GM18520 (cell line): ENCODE results near the gene EREG.
"Not testable (repeated sequence)": the region's sequence is repeated elsewhere in the genome, so short reads cannot be mapped to it uniquely, and the experiment has no call there.

Experiments
- ATAC-seq: cut with Tn5 transposase; IDR thresholded peaks from one replicate; pipeline ENCODE4 v1.9.1; 2021; ENCODE audit not compliant: unreplicated experiment

Gene EREG

DNA sequence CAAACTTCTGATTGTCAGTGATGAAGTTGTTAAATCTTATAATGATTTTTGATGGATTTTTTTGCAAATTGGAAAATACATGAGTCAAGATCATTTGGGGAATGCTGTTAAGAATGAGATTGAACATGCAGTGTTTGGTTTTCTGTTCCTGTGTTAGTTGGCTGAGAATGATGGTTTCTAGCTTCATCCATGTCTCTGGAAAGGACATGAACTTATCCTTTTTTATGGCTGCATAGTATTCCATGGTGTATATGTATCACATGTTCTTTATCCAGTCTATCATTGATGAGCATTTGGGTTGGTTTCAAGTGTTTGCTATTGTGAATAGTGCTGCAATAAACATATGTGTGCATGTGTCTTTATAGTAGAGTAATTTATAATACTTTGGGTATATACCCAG is 24.5 kb upstream of the EREG start:
- not testable (repeated sequence) for ATAC-seq

DNA sequence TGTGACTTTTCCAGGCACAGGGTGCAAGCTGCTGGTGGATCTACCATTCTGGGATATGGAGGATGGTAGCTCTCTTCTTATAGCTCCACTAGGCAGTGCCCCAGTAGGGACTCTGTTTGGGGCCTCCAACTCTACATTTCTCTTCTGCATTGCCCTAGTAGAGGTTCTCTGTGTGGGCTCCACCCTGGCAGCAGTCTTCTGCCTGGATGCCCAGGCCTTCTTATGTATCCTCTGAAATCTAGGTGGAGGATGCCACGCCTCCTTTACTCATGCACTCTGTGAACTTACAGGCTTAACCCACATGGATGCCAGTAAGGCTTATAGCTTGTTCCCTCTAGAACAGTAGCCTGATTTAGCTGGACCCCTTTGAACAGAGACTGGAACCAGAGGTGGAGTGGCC is 20.9 kb upstream of the EREG start:
- ATAC-seq, result no peak

DNA sequence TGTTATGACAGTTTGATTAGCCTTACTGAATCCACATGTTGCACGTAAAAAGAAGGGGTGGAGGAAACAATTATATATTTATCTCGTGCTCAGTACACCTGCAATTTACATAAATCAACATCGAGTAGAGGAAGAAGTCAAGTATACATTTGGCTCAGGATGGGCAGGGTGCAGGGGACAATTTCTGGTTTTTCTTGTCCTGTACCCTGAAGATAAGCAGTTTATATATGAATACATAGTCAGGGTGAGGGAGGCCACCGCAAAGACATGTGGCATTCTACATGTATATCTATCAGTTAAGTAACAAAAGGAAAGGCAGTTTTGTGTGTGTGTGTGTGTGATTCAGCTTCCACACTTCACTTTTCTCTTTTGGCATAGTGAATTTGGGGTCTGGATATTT is 11.1 kb upstream of the EREG start:
- ATAC-seq, result no peak

DNA sequence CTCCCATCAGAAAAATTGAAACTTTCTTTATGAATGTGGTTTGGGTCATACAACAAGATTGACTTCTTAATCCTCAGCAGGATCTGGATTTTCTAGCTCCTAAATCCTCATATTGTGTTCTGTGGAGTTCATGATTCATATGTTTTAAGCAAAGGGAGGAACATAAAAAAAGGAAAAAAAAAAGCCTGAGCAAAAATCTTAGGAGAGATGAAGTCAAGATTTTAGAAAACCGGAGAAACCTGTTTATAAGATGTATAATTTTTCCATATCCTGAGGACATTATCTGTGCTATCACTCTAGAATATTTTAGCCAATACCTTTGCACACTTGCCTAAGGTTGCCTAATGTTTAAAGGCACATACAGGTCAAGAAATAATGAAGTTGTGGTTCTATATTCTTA is 7.0 kb upstream of the EREG start:
- ATAC-seq, result no peak

DNA sequence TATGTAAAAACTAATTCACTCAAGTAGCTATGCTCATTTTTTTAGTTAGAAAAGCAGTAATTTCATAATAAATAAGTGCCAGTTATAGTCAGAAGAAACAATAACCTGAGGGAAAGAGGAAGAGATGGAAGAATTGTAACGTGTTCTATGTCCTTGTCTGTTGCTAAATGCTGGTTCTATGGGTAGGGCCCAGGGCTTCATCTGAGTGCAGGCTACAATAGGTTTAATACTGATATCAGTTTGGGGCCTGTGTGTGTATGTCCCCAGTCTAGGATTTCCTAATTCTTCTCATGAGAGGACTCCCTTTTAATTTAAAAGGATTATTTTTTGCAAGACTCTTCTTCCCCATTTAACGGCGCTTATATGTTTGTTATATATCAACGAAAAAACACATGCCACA is 3.3 kb upstream of the EREG start:
- no peak for ATAC-seq

DNA sequence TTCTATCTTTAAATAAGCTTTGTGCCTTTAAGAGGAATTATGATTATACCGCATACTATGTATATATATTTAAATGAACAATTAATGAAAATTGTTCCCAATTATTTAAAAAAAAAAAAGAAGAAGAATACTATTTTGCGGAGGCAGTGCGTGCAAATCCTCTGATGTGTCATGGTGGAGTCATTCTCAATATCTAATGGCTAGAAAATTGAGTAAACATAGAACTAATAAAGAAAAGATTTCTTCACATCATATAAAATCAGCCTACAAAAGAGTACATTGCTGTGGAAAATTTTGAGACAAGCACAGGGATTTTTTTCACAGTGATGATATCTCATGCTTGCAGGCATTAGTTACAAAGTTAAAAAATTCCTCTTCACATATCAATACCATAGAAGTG is 2.6 kb upstream of the EREG start:
- ATAC-seq, result no peak

DNA sequence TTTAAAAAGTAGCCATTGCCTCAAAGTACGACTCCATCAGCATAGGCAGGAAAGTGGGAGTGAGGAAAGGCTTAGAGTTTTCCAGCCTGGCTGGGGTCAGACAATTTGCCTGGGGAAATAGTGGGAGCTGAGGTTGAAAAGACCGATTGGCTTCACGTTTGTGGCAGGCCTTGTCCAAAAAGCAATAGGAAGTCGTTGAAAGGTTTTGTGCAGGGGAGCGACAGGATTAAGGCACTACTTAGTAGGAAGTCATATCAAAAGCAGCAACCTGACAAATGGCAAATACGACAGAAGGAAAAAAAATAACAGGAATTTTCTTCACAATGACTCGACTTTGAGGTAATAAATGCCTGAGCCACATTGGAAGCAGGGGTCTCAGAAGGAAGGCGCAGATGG is 691 bp upstream of the EREG start:
- ATAC-seq, result no peak

DNA sequence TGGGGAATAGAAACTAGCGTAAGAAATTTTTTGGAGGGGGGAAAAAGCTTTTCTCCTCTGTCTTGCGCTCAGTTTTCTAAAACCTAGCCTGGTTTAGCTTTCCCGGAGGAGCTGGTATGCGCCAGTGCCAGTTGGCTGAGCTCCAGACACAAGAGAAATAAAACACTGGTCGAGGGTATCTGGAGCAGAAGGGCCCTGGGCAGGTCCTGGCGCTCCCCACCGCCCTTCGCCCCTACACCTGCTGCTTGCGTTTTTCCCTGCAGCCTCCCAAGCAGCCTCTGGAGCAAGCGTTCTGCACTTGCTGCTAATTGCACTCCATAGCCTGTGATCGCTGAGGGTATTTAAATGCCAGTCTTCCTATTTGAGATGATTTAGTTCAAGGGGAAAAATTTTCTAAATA is 816 bp downstream of the EREG start:
- ATAC-seq, result no peak

DNA sequence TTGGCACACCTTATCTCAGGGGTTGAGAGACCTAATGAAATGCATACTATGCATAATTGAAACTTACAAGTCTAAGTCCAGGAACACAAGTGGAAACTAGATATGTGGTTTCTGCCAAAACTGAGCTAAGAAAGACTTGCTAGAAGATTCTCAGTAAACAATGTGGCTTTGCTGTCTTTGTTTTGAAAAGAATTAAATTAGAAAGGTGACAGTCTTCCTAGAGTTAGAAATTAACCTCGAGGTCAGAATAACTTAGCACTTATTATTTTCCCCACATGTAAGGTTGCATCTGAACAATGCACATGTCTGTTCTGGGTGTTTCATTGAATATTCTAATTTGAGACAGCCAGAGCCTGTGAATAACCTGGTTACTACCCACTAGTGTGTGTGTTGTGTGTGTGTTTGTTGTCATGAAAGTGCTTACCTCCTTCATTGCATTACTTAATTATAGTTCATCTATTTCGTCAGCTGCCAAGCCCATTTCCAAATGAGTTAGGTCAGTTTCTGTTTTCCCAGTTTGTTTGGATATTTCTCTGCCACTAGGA is 1.5 kb downstream of the EREG start:
- ATAC-seq, result peak; percentile 74

DNA sequence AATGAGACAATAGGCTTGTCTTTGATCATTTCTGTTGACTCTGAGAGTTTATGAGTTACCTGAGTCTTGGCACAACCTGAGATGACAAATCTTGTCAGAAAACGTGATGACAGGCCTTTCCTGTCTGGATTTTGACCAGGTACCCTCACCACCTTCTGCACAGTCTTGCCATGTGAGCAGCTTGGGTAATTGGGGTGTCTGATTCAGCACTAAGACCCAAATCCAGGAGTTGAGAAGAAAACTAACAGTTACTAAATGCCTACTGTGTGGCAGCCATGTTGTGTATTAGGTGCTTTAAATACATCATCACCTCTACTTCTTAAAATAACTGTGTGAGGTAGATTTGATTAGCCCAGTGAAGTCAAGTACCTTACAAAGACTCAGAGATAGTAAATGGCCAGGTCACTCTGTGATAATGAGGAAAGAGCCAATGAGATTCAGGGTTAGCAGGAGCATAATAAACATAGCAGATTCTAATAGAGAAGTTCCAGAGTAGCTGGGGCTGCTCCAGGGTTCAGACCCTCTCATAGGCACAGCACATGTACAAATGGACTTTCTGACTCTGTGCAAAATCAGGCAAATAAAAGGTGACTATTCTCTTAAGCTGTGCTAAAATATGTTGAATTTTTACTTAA is 2.8 kb downstream of the EREG start:
- ATAC-seq, result no peak

DNA sequence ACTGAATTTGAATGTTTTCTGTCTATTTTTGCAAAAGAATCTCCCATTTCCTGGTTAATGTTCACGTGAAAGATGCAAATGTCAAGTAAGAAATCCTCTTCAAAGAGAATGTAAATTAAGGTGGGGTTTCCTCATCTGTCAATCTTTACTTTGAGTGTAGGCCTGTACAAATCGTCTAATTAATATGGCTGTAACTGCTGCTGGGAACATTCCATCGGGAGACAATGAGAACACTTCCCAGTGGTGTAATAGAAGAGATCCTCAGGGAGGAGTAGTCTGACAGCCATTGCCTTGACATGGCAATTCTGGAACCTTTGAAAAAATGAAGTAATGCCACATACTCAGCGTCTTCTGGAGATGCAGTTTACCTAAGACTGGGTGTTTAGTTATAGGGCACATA is 3.7 kb downstream of the EREG start:
- no peak for ATAC-seq

DNA sequence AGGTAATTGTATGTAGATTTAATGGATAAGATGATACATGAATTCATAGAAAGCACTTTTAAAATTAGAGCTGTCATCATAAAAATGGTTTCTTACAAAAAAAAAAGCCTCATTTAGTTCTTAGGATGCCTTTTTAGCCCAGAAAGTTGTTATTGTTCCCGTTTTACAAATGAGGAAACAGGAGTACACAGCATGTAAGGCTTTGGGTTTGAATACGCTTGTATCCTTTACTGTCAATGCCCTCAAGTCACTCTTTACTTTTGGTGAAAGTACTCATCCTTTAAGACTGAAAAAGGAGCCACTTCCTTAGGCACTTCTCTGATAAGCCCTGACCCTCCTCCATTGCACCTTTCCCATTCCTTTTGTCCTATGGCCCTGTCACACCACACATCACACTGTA is 4.9 kb downstream of the EREG start:
- ATAC-seq, result no peak

DNA sequence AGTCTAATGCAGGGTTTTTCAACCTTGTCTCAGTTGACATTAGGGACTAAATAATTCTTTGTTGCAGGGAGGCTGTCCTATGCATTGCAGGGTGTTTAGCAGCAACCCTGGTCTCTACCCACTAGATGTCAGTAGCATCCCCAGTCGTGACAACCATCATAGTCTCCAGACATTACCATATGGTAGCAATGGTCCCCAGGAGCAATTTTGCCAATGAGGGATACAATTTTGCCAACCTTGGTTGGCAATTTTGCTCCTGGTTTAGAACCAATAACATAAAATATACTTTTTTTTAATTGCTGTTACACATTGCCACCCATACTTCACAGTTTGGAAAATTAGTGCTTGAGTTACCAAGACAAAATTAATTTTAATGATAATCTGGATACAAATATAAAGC is 6.0 kb downstream of the EREG start:
- ATAC-seq, result peak; percentile 42

DNA sequence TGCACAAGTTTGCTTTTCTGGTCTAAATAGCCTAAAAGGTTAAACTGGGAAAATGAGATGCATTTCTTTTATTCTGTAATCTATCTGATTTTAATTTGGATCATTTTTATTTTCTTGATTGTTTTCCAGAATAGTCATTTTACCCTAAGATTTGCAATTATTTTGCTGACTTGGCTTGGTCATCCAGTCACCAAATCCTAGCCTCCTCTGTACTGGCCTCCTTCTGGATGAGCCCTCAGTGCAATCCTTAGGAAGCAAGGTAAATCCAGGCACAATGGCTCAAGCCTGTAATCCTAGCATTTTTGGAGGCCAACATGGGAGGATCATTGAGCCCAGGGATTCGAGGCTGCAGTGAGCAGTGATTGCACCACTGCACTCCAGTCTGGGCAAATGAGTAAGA is 9.2 kb downstream of the EREG start:
- no peak for ATAC-seq

DNA sequence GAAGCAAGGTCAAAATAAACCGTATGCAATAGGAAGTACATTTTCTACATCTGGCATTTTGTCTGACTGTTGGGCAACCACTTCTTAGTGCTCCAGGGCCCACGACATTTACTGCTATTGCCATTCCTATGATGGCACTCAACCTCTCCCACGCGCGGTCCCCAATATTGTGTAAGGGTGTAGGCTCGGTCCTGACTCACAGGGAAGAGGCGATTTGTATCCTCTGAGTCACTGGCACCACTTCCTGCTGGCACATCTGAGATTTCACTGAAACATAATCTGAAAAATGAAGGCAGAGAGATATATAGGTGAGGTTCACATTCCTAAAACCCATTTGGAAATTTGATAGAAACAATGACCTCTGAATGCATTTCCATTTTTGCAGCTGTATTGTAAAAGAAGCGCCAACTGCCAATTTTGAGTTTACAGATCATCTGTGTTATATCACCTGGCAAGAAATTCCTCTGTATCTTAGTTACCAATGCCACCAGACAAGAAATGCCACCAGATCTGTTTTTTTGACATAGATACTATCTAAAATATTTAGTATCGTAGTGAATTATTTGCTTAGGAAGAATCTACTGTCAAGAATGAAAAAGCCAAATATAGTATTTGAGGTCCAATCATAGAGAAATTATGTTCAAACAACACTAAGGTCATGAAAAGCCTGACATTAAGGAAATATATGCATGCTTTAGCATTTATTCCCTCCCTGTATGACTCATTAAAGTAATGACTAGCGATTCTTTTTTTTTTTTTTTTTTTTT is 9.8 kb downstream of the EREG start:
- ATAC-seq, result no peak

DNA sequence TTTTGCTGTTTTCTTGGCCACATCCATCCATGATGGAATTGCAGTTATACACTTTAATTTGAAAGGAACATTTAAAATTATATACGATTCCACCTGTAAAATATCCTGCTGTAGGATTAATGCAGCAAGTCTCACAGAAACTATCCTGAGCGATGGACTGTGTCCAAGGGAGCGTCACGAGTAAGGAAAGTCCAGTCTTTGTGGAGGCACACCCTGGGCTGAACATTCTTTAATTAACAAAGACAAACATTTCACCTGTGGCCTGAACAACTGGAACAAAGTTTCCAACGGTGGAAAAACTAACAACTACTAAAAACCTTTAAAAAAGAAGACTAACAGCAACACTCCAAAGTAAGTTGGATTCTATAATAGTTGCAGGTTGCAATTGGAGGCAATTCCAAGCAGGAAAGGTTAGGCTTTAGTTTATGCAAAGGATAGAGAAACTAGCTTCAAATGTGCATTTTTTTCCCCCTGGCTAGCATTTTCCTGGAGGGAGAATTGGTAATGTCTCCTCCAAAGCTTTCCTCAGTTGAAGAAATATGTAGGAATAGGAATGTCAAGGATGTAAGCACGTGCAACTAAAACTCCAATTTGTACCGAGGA is 11.0 kb downstream of the EREG start:
- no peak for ATAC-seq

DNA sequence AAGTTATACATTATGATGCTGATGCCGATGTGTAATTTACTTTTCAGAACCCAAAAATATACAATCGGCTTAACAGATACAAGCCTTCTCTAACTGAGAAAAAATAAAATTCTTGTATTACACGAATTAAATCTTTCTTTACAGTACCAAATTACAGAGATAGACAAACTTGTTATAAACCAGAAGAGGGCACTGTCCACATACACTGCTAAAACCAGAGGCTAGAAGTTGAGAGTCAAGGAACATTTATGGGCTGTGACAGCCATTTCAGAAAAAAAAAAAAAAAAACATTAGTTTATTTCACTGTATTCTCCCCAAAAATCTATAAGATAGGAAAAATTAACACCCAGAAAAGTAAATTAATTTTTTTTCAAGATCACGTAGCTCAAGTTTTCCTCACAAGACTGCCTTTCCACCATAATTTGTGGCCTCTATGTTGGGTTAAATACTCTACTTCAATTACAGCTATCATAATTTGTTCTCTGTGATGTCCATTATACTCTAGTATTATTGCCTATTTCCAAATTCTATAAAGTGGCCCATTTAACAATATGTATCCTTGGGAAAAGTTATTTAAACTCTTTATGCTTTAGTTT is 12.0 kb downstream of the EREG start:
- ATAC-seq, result peak; percentile 64

DNA sequence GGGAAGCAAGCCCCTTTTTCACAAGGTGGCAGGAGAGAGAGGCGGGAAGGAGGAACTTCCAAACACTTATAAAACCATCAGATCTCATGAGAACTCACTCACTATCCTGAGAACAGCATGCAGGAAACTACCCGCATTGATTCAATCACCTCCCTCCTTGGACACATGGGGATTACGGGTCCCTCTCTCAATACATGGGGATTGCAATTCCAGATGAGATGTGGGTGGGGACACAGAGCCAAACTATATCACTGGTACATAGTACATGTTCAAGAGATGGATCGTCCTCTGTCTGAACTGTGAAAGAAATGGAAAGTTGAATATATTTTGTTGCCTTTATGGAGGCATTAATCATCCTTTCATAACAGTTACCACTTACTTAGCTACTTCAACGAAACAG is 12.8 kb downstream of the EREG start:
- no peak for ATAC-seq

DNA sequence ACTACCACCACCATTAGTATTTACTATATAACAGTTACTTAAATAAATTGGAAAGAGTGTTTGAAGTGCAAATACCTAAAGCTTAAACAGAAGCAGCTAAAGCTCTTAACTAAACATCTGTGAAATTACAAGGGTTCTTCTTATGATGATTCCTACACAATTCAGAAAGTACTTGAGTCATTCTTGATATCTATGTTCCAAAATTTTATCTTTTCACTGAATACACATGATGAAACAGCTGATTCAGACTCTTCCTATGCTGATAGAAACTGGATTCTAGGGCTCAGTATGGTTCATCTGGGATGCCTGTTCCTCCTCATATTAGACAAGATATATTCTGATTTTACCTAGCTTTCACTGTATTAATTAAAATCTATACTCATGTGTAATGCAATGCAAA is 13.6 kb downstream of the EREG start:
- no peak for ATAC-seq

DNA sequence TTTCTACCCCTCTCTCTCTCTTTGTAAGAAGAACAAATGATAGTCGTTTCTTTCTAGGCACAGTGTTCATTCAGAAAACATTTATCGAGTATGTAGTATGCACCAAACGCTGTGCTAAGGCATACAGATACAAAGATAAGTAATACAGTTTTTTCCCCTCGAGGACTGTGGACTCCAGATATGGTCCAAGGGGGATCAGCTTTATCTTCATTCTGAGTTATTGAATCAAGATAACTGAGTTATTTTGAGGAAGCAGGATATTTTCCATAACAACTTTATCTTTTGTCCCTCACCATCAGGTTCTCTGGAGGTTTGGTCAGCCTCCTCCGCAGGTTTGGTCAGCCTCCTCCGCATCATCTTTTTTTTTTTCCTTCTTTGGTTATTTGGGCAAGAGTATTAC is 15.0 kb downstream of the EREG start:
- ATAC-seq, result no peak

DNA sequence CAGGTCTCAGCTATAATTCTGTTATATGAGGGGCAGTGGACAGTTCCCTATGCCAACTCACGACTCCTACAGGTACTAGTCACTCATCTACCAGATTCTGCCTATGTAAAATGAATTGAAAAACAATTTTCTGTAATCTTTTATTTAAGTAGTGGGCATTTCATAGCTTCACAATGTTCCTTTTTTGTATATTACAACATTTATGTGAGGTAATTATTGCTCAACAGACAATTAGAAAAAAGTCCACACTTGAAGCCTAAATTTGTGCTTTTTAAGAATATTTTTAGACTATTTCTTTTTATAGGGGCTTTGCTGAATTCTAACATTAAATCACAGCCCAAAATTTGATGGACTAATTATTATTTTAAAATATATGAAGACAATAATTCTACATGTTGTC is 20.4 kb downstream of the EREG start:
- no peak for ATAC-seq

DNA sequence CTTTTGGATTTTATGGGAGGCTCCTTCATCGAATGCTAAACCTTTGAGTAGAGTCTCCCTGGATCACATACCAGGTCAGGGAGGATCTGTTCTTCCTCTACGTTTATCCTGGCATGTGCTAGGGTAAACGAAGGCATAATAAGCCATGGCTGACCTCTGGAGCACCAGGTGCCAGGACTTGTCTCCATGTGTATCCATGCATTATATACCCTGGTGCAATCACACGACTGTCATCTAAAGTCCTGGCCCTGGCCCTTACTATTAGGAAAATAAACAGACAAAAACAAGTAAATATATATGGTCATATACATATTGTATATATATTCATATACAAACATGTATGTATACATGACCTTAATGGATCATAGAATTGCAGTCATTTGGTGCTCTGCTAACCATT is 21.2 kb downstream of the EREG start:
- no peak for ATAC-seq
